Kidney (tissue), 14 donors: ENCODE data around the gene CRYBA2. TPM values are rescaled to one million over a fixed set of nuclear protein-coding genes. Genes with fewer than 3 reads are reported as not detected.

Source experiments
- DNase-seq, 5 donors: peaks; one replicate each; pipeline ENCODE4 v3.0.0-alpha.2; 2013 to 2020
- FAIRE-seq: peaks from 2 replicates; lab custom pipeline; 2012; peaks lifted over from hg19 to GRCh38; lab: Jason Lieb, UNC
- H3K27ac ChIP-seq, 2 donors: one replicate each; pipeline ENCODE4 v1.7.0; 2013; ENCODE audit warnings: low read depth in 2 of 2, low read length in 2 of 2, inconsistent platforms in 1 of 2
- H3K27me3 ChIP-seq: one replicate; pipeline ENCODE4 v1.7.1; 2013; ENCODE audit warnings: low read length, inconsistent platforms; ENCODE audit not compliant: control insufficient read depth, insufficient read depth
- H3K36me3 ChIP-seq, 3 donors: one replicate each; pipeline versions ENCODE4 v1.7.0 to v1.7.1; 2013; ENCODE audit warnings: low read length in 3 of 3, control low read depth in 1 of 3, inconsistent platforms in 1 of 3; ENCODE audit not compliant: insufficient read depth in 3 of 3, control insufficient read depth in 2 of 3
- H3K4me1 ChIP-seq, 3 donors: one replicate each; pipeline versions ENCODE4 v1.7.0 to v1.7.1; 2013; ENCODE audit warnings: low read length in 3 of 3, inconsistent platforms in 1 of 3, low read depth in 1 of 3; ENCODE audit not compliant: control insufficient read depth in 2 of 3, insufficient read depth in 2 of 3
- H3K4me3 ChIP-seq, 3 donors: one replicate each; pipeline versions ENCODE4 v1.7.0 to v1.8.1; 2013; ENCODE audit warnings: low read length in 3 of 3, control low read depth in 1 of 3, inconsistent platforms in 1 of 3
- H3K9ac ChIP-seq, 3 donors: one replicate each; pipeline versions ENCODE4 v1.7.0 to v1.7.1; 2013; ENCODE audit warnings: low read length in 3 of 3, control low read depth in 1 of 3, inconsistent platforms in 1 of 3
- H3K9me3 ChIP-seq, 3 donors: one replicate each; pipeline versions ENCODE4 v1.7.0 to v1.7.1; 2013; ENCODE audit warnings: low read length in 3 of 3, control low read depth in 1 of 3, inconsistent platforms in 1 of 3; ENCODE audit not compliant: control insufficient read depth in 2 of 3, insufficient read depth in 1 of 3
- CTCF ChIP-seq: IDR thresholded peaks from 3 replicates; pipeline ENCODE4 v1.5.1; 2012; ENCODE audit warnings: mild to moderate bottlenecking, moderate library complexity, borderline replicate concordance; ENCODE audit not compliant: insufficient read depth; ENCODE audit errors: extremely low read depth
- intact Hi-C: fragments of 100-400 bp; cut with DNase I; formaldehyde crosslinking; loops from one replicate; pipeline ENCODE4 v1.11.1; 2022
- polyA plus RNA-seq: library from polyadenylated mRNA; stranded (reverse); fragments of 350-450 nt; fragmentation: Illumina TruSeq; extraction: RNeasy Lipid Tissue Mini Kit (QIAGEN cat#74804); gene quantifications from one replicate; pipeline ENCODE4 v1.2.3, GENCODE V29; 2014; ENCODE audit warnings: low read depth, low replicate concordance; ENCODE audit not compliant: insufficient read depth
- total RNA-seq: library from RNA; stranded (reverse); fragmentation: NEBNext Ultra II Directional; extraction: Animal tissue kit (Norgen Biotek cat#: 25700); gene quantifications from one replicate; pipeline ENCODE4 v1.2.1, GENCODE V29; 2021
- donor health status: control.
- donor health status: control.
- donor health status: control.
- donor health status: control.
- donor health status: control.
- donor health status: DM: yes; HTN: yes; CAD: no.
- donor health status: Normal renal cell carcinoma (clear cell type).

Gene CRYBA2
- total and polyA plus RNA-seq, 2 donors from 2014 or later, result not detected

DNA sequence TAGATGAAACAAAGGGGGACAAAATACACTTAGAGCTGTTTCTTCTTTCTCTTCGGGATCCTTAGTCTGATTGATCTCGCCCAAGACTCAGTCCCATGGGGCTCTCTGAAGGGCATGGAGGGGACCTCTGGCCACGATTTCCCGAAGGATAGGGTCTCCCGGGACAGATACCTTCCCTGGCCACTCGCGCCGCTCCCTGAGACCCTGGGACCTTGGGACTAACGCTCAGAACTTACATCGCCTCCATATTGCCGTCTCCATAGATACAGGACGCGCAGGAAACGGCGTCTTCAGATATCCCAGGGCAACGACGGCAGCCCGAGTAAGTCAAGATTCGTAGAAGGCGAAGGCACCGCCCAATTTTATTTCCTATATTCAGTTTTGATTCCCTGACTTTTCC lies 48.0 kb upstream of the CRYBA2 start, which contains the start of gene CFAP65:
Gene CFAP65, minus strand, starts transcription at position 265 of the 400 bp plus-strand sequence. CDS start 2,468 bp downstream, outside the sequence.
- no peaks in the 10 kb centered on the region for H3K36me3 ChIP-seq
- TF ChIP-seq CTCF, result no peak
- H3K9ac ChIP-seq, result no peak within 1 kb of the TSS
- H3K4me1 ChIP-seq, result no peaks in the 10 kb centered on the region
- no peak within 1 kb of the TSS for H3K27ac ChIP-seq
- FAIRE-seq, result no peak
- H3K9me3 ChIP-seq, result no peaks in the 10 kb centered on the region
- H3K27me3 ChIP-seq, result peaks cover 8% of the 10 kb centered on the region
- intact Hi-C loops, result no loop called here
- peak in 3 of 5 donors; percentile 6 to 55 (median 54) for DNase-seq
- H3K4me3 ChIP-seq, result peak within 1 kb of the TSS; percentile 2 to 64 (median 63)

GRCh38 chr2:219038600-219038999 lies 45.4 kb upstream of the CRYBA2 start:
- H3K9me3 ChIP-seq, result no peaks in the 10 kb centered on the region
- H3K4me3 ChIP-seq, result no peak overlapping the region
- DNase-seq (peak in 1 of 5 donors; percentile 34), FAIRE-seq (no peak)
- TF ChIP-seq CTCF, result no peak
- no peak overlapping the region for H3K27ac ChIP-seq
- H3K36me3 ChIP-seq, result no peaks in the 10 kb centered on the region
- no peak overlapping the region for H3K9ac ChIP-seq
- H3K27me3 ChIP-seq, result peaks cover 8% of the 10 kb centered on the region
- intact Hi-C loops, result no loop called here
- no peaks in the 10 kb centered on the region for H3K4me1 ChIP-seq

DNA sequence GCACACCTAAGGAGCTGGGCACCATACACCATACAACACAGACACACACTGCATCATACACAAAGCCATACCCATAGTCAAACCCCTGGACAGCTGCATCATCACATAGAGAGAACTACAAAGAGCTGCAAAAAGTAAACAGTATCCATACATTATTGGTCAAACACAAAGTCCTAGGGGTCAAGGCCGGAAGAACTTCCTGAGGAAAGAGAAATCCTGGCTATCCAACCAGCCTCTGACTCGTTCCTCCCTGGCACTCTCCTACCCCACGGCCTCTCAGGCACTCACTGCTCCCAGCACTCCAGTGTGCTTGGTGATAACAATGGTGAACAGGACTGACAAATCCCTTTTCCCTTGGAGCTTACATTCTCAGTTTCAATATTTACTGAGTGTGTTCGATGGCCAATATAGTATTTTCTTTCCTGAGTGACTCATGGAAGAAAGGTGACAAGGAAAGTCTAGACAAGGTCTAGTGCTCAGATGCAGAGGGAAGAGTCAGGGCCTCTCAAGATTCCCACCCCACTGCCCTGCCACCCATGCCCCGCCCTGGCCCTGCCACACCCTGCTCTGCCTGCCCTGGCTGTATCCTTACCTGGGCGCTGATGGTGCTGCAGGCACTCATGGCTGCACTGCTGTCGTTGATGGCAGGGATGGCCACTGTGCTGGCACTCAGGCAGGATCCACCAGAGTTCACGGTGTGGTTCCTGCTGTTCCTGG lies 44.7 kb upstream of the CRYBA2 start:
- intact Hi-C loops, result no loop called here
- no peak overlapping the region for H3K27ac ChIP-seq
- H3K27me3 ChIP-seq, result peaks cover 8% of the 10 kb centered on the region

More for the DNA sequence above, 44.7 kb upstream of the CRYBA2 start:
- H3K36me3 ChIP-seq, result no peaks in the 10 kb centered on the region
- no peak for FAIRE-seq
- H3K9me3 ChIP-seq, result no peaks in the 10 kb centered on the region
- no peak overlapping the region for H3K4me3 ChIP-seq
- no peak overlapping the region for H3K9ac ChIP-seq
- TF ChIP-seq CTCF, result no peak
- DNase-seq, result peak in 1 of 5 donors; percentile 38
- no peaks in the 10 kb centered on the region for H3K4me1 ChIP-seq
